Measurements from ENCODE around the gene MYH7. TPM values are rescaled to one million over a fixed set of nuclear protein-coding genes. Genes with fewer than 3 reads are reported as not detected.

MYH7 gene
- total RNA-seq, 1 donor from 2014 or later, result not detected

DNA sequence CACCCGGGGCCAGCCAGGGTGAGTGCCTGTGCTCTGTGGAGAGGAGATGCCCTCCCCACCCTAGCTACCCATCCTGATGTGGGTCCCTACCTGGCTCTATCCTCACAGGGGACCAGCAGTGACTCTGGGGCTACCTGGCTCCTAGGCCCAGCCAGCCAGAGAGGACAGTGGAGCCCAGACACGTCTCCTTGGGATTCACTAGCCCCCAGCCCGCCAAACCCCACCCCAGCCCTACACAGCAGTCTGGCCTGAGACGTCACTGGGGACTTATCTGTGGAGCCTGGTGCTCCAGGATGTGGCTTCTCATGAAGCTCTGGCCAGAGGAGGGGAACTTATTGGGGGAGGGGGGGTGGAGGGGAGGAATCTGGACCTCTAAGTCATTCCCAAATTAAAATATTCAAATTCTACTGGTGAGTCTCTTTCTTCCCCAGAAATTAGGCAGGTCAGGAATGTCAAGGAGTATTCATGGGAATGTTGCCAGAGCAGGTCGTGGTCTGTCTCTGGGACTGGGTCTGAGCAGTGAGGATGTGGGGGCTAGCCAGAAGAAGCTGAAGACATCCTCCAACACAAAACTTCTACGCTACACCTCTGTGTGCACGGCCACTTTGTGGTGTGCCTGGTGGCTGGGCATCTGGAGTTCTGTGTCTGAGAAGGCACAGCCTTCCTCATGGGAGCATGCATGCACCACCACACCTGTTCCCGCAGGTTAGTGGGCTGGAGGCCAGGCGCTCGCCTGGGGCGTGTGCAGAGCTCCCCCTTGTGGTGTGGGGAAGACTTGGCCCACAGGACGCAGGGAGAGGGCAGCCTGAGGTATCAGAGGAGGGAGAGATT, 55.9 kb downstream of the MYH7 start:
- DNase-seq (ENCODE audit: low read depth), result no peak
- Histone ChIP-seq H3K79me2 (ENCODE audit: insufficient read depth, low read length) (no peaks in the 10 kb centered on the region), H3K9me3 (ENCODE audit: insufficient read depth, low read depth, low read length) (no peaks in the 10 kb centered on the region), H3K9ac (ENCODE audit: low read length) (no peak overlapping the region), H4K20me1 (ENCODE audit: insufficient read depth, low read length) (no peaks in the 10 kb centered on the region), H3K27ac (ENCODE audit: low read depth, low read length) (no peak overlapping the region), H2AFZ (ENCODE audit: low read depth, low read length) (no peak overlapping the region), H3K4me1 (ENCODE audit: insufficient read depth, low read length) (no peaks in the 10 kb centered on the region), H3K36me3 (ENCODE audit: insufficient read depth, low read length) (no peaks in the 10 kb centered on the region), H3K27me3 (ENCODE audit: insufficient read depth, low read length) (peaks cover 2% of the 10 kb centered on the region), H3K4me2 (ENCODE audit: low read length) (no peak overlapping the region), H3K4me3 (ENCODE audit: insufficient read depth, low read depth, low read length) (no peak overlapping the region)
- no peak overlapping the region for H3K4me3 Mint-ChIP-seq (ENCODE audit: unreplicated experiment)
- no peak for TF ChIP-seq EZH2 (IDR thresholded peaks at IDR 0.05; ENCODE audit: insufficient read depth, low read length)
- TF ChIP-seq, protein P1, sequence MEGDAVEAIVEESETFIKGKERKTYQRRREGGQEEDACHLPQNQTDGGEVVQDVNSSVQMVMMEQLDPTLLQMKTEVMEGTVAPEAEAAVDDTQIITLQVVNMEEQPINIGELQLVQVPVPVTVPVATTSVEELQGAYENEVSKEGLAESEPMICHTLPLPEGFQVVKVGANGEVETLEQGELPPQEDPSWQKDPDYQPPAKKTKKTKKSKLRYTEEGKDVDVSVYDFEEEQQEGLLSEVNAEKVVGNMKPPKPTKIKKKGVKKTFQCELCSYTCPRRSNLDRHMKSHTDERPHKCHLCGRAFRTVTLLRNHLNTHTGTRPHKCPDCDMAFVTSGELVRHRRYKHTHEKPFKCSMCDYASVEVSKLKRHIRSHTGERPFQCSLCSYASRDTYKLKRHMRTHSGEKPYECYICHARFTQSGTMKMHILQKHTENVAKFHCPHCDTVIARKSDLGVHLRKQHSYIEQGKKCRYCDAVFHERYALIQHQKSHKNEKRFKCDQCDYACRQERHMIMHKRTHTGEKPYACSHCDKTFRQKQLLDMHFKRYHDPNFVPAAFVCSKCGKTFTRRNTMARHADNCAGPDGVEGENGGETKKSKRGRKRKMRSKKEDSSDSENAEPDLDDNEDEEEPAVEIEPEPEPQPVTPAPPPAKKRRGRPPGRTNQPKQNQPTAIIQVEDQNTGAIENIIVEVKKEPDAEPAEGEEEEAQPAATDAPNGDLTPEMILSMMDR (IDR thresholded peaks at IDR 0.05; ENCODE audit: insufficient read depth, low read depth, low read length), result peak; percentile 62
- H3K9me3 Mint-ChIP-seq (ENCODE audit: unreplicated experiment), result no peaks in the 10 kb centered on the region
- H3K27me3 Mint-ChIP-seq (ENCODE audit: low read depth, unreplicated experiment), result peaks cover 64% of the 10 kb centered on the region
- no peaks in the 10 kb centered on the region for H3K4me1 Mint-ChIP-seq (ENCODE audit: low read depth, unreplicated experiment)
- no peak overlapping the region for H3K27ac Mint-ChIP-seq (ENCODE audit: unreplicated experiment)
- H3K36me3 Mint-ChIP-seq (ENCODE audit: low read depth, unreplicated experiment), result peaks cover 3% of the 10 kb centered on the region
- no peak for FAIRE-seq

DNA sequence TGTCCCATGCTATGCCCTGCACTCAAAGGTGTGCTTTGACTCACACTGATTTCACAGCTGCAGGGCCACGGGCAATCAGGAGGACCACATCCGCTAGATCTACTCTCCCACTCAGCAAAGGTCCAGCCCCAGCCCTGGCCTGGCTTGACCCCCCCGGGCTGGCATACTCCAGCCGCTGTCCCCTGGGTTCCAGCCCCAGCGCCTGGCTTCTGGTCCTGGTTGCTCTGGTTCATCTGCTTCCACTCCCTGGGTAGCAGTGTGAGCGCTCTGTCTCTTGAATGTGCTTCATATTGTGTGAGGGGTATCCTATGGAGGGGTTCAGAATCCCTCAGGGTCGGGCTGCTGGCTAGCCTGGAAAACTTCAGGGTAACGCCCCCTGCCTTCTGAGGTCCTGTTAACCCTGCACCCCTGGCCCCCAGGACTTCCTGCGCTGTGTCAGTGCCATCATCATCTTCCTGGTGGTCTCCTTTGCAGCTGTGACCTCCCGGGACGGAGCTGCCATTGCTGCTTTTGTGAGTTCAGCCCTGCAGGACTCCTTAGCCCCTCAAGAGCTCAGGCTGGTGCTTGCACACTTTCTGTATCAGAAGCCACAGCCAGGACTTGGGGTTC, 56.7 kb downstream of the MYH7 start:
- Mint-ChIP-seq H3K36me3 (ENCODE audit: low read depth, unreplicated experiment) (peaks cover 3% of the 10 kb centered on the region), H3K4me3 (ENCODE audit: unreplicated experiment) (no peak overlapping the region), H3K27me3 (ENCODE audit: low read depth, unreplicated experiment) (peaks cover 64% of the 10 kb centered on the region), H3K4me1 (ENCODE audit: low read depth, unreplicated experiment) (no peaks in the 10 kb centered on the region), H3K27ac (ENCODE audit: unreplicated experiment) (no peak overlapping the region), H3K9me3 (ENCODE audit: unreplicated experiment) (no peaks in the 10 kb centered on the region)
- H3K4me3 ChIP-seq (ENCODE audit: insufficient read depth, low read depth, low read length), result no peak overlapping the region
- H3K9me3 ChIP-seq (ENCODE audit: insufficient read depth, low read depth, low read length), result no peaks in the 10 kb centered on the region
- H3K4me1 ChIP-seq (ENCODE audit: insufficient read depth, low read length), result no peaks in the 10 kb centered on the region
- TF ChIP-seq, protein P1 (IDR thresholded peaks at IDR 0.05; ENCODE audit: insufficient read depth, low read depth, low read length), result no peak
- no peak for TF ChIP-seq EZH2 (IDR thresholded peaks at IDR 0.05; ENCODE audit: insufficient read depth, low read length)
- no peak overlapping the region for H3K4me2 ChIP-seq (ENCODE audit: low read length)
- H3K9ac ChIP-seq (ENCODE audit: low read length), result no peak overlapping the region
- no peak overlapping the region for H2AFZ ChIP-seq (ENCODE audit: low read depth, low read length)
- H3K36me3 ChIP-seq (ENCODE audit: insufficient read depth, low read length), result no peaks in the 10 kb centered on the region
- H3K79me2 ChIP-seq (ENCODE audit: insufficient read depth, low read length), result no peaks in the 10 kb centered on the region
- DNase-seq (ENCODE audit: low read depth) (no peak), FAIRE-seq (no peak)
- no peak overlapping the region for H3K27ac ChIP-seq (ENCODE audit: low read depth, low read length)
- peaks cover 2% of the 10 kb centered on the region for H3K27me3 ChIP-seq (ENCODE audit: insufficient read depth, low read length)
- H4K20me1 ChIP-seq (ENCODE audit: insufficient read depth, low read length), result no peaks in the 10 kb centered on the region

Data from astrocyte (in vitro differentiated cells and primary cell).